CD14-positive monocyte (primary cell): ENCODE data around the gene IKZF4. TPM values are rescaled to one million over a fixed set of nuclear protein-coding genes. Genes with fewer than 3 reads are reported as not detected.
"Not testable (repeated sequence)": the region's sequence is repeated elsewhere in the genome, so short reads cannot be mapped to it uniquely, and the experiment has no call there.

Experiments
- DNase-seq, 3 donors: peaks; one replicate each; pipeline ENCODE4 v3.0.0-alpha.2; 2011 to 2022
- H2AFZ ChIP-seq: 2 replicates; pipeline ENCODE4 v1.6.0; 2012; ENCODE audit warnings: mild to moderate bottlenecking, low read depth, low read length, inconsistent platforms; ENCODE audit not compliant: insufficient read depth, poor library complexity, severe bottlenecking
- H3K27ac ChIP-seq, 2 donors: 1 replicate in 1 of 2; 2 replicates in 1 of 2; pipeline ENCODE4 v1.5.1; 2012 to 2013; ENCODE audit warnings: low read length in 2 of 2, control low read depth in 1 of 2, inconsistent platforms in 1 of 2, low read depth in 1 of 2, mild to moderate bottlenecking in 1 of 2
- H3K27me3 ChIP-seq, 2 donors: one replicate each; pipeline versions ENCODE4 v1.6.0 to v1.6.1; 2011 to 2013; ENCODE audit warnings: low read length in 2 of 2; ENCODE audit not compliant: control insufficient read depth in 2 of 2, insufficient read depth in 2 of 2
- H3K36me3 ChIP-seq, 2 donors: replicated peaks in 1 of 2; 1 replicate in 1 of 2; 2 replicates in 1 of 2; pipeline versions ENCODE4 v1.5.1 to v1.6.1; 2012 to 2013; ENCODE audit warnings: low read length in 2 of 2, control low read depth in 1 of 2, inconsistent platforms in 1 of 2, mild to moderate bottlenecking in 1 of 2; ENCODE audit not compliant: insufficient read depth in 2 of 2, control insufficient read depth in 1 of 2
- H3K4me1 ChIP-seq, 2 donors: 1 replicate in 1 of 2; 2 replicates in 1 of 2; pipeline versions ENCODE4 v1.5.1 to v1.6.1; 2012 to 2013; ENCODE audit warnings: low read length in 2 of 2, control low read depth in 1 of 2, inconsistent platforms in 1 of 2, mild to moderate bottlenecking in 1 of 2, moderate library complexity in 1 of 2; ENCODE audit not compliant: insufficient read depth in 2 of 2, control insufficient read depth in 1 of 2
- H3K4me2 ChIP-seq: replicated peaks from 2 replicates; pipeline ENCODE3; 2012; ENCODE audit warnings: low read length, moderate library complexity, mild to moderate bottlenecking; ENCODE audit not compliant: poor library complexity, severe bottlenecking; ENCODE audit errors: extremely low read depth
- H3K4me3 ChIP-seq, 3 experiments: fragments of 200-600 bp in 1 of 3; sonication (generic) in 1 of 3; replicated peaks in 1 of 3; 1 replicate in 2 of 3; 2 replicates in 1 of 3; pipeline ENCODE4 v1.5.1; 2011 to 2013; ENCODE audit warnings: low read length in 3 of 3, mild to moderate bottlenecking in 3 of 3, control low read depth in 2 of 3, low read depth in 2 of 3, inconsistent platforms in 1 of 3, moderate library complexity in 1 of 3
- H3K79me2 ChIP-seq: 2 replicates; pipeline ENCODE4 v1.6.0; 2012; ENCODE audit warnings: mild to moderate bottlenecking, control low read depth, inconsistent platforms, low read length, moderate library complexity; ENCODE audit not compliant: insufficient read depth
- H3K9ac ChIP-seq: 2 replicates; pipeline ENCODE4 v1.6.0; 2017; ENCODE audit warnings: low read length, mild to moderate bottlenecking; ENCODE audit not compliant: insufficient read depth, poor library complexity, severe bottlenecking
- H3K9me3 ChIP-seq, 2 donors: replicated peaks in 1 of 2; 1 replicate in 1 of 2; 2 replicates in 1 of 2; pipeline versions ENCODE4 v1.5.1 to v1.6.1; 2012 to 2013; ENCODE audit warnings: low read length in 2 of 2, control low read depth in 1 of 2; ENCODE audit not compliant: control insufficient read depth in 1 of 2, insufficient read depth in 1 of 2
- H4K20me1 ChIP-seq: 2 replicates; pipeline ENCODE4 v1.6.0; 2012; ENCODE audit warnings: mild to moderate bottlenecking, low read length, control low read depth, moderate library complexity; ENCODE audit not compliant: insufficient read depth
- H3K27ac Mint-ChIP-seq, 7 donors: one replicate each; pipeline ENCODE4 v1.8.0; 2020; ENCODE audit warnings: mild to moderate bottlenecking in 7 of 7, mixed read lengths in 7 of 7, moderate library complexity in 6 of 7, inconsistent platforms in 2 of 7
- H3K27me3 Mint-ChIP-seq, 3 donors: one replicate each; pipeline ENCODE4 v1.8.0; 2021 to 2022; ENCODE audit warnings: low read depth in 3 of 3, mild to moderate bottlenecking in 3 of 3, mixed read lengths in 3 of 3, moderate library complexity in 3 of 3, inconsistent platforms in 1 of 3
- H3K36me3 Mint-ChIP-seq, 2 donors: one replicate each; pipeline ENCODE4 v1.8.0; 2020; ENCODE audit warnings: mixed read lengths in 2 of 2, inconsistent platforms in 1 of 2, mild to moderate bottlenecking in 1 of 2
- H3K4me1 Mint-ChIP-seq: one replicate; pipeline ENCODE4 v1.8.0; 2020; ENCODE audit warnings: mild to moderate bottlenecking, mixed read lengths
- H3K4me3 Mint-ChIP-seq, 2 donors: one replicate each; pipeline ENCODE4 v1.8.0; 2020; ENCODE audit warnings: mild to moderate bottlenecking in 2 of 2, mixed read lengths in 2 of 2, moderate library complexity in 1 of 2
- H3K9me3 Mint-ChIP-seq, 7 donors: one replicate each; pipeline ENCODE4 v1.8.0; 2020 to 2022; ENCODE audit warnings: mixed read lengths in 7 of 7, mild to moderate bottlenecking in 6 of 7, moderate library complexity in 6 of 7, inconsistent platforms in 2 of 7
- WGBS: methylation state at CpG from one replicate; pipeline ENCODE4 v1.1.5; 2013; ENCODE audit warnings: missing lambda C conversion rate; ENCODE audit not compliant: insufficient coverage; 5-methylcytosine and 5-hydroxymethylcytosine counted together
- intact Hi-C, 2 donors: fragments of 100-400 bp; cut with micrococcal nuclease; formaldehyde crosslinking; loops; one replicate each; pipeline versions ENCODE4 v1.15.0 to v1.15.1; 2023
- polyA plus RNA-seq, 3 donors: library from polyadenylated mRNA; depleted of rRNA in 1 of 3; unstranded in 2 of 3; stranded (reverse) in 1 of 3; fragments of 300-500 nt in 2 of 3; fragments of >200 nt in 1 of 3; fragmentation: Illumina TruSeq in 2 of 3; gene quantifications; 1 replicate in 2 of 3; 2 replicates in 1 of 3; pipeline ENCODE4 v1.2.3, GENCODE V29; 2012 to 2021
- TF ChIP-seq, protein P1 (sequence below): fragments of 200-600 bp; IDR thresholded peaks from one replicate; pipeline ENCODE4 v1.8.0; 2022; ENCODE audit warnings: antibody characterized with exemption, mild to moderate bottlenecking

IKZF4 gene
- polyA plus RNA-seq, 3 donors = 0.09 to 4.9 (median 1.3) TPM

DNA sequence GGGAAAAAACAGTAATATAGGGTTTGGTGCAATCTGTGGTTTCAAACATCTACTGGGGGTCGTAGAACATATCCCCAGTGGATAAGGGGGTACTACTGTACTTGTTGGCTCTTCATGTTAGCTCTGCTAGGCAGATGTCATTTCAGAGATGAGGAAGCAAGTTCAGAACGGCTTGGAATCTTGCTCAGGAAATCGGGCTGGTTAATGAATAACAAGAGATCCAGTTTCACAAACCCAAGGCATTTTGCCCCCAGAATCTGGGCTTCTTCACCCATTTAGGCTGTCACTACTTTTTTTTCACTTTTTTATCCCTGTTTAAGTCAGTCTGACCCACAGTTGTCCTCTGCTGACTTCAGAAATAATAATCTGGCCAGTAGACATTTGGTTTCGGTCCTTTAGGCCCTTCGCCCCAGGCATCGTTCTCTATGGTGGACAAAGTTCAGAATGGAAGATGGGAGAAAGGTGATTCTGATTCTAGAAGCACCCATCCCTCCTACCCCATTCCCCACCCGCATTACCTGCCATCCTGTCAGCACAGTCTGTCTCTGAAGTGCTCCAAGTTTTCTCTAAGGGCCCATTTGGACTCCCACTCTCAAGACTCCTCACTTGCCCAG, 19.2 kb upstream of the IKZF4 start:
- H3K27ac ChIP-seq = no peak overlapping the region
- TF ChIP-seq, protein P1, sequence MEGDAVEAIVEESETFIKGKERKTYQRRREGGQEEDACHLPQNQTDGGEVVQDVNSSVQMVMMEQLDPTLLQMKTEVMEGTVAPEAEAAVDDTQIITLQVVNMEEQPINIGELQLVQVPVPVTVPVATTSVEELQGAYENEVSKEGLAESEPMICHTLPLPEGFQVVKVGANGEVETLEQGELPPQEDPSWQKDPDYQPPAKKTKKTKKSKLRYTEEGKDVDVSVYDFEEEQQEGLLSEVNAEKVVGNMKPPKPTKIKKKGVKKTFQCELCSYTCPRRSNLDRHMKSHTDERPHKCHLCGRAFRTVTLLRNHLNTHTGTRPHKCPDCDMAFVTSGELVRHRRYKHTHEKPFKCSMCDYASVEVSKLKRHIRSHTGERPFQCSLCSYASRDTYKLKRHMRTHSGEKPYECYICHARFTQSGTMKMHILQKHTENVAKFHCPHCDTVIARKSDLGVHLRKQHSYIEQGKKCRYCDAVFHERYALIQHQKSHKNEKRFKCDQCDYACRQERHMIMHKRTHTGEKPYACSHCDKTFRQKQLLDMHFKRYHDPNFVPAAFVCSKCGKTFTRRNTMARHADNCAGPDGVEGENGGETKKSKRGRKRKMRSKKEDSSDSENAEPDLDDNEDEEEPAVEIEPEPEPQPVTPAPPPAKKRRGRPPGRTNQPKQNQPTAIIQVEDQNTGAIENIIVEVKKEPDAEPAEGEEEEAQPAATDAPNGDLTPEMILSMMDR = no peak
- no peak overlapping the region for H3K4me2 ChIP-seq
- H3K36me3 Mint-ChIP-seq = peaks cover 31 to 52% of the 10 kb centered on the region in 2 donors
- H3K9me3 ChIP-seq = no peaks in the 10 kb centered on the region
- H3K4me1 ChIP-seq = peaks cover 10 to 12% of the 10 kb centered on the region in 2 donors
- DNase-seq = no peak
- H3K4me3 ChIP-seq = no peak overlapping the region
- H3K27me3 Mint-ChIP-seq = no peaks in the 10 kb centered on the region
- H3K79me2 ChIP-seq = peaks cover 6% of the 10 kb centered on the region
- H2AFZ ChIP-seq = no peak overlapping the region
- H3K27me3 ChIP-seq = no peaks in the 10 kb centered on the region
- peaks cover 17 to 26% of the 10 kb centered on the region in 2 donors for H3K36me3 ChIP-seq
- H3K4me1 Mint-ChIP-seq = peaks cover 34% of the 10 kb centered on the region
- no peaks in the 10 kb centered on the region for H4K20me1 ChIP-seq
- H3K4me3 Mint-ChIP-seq = no peak overlapping the region
- no peaks in the 10 kb centered on the region for H3K9me3 Mint-ChIP-seq
- H3K27ac Mint-ChIP-seq = peak overlapping the region in 1 of 7 donors; percentile 21
- 65% methylated on average over 3 of the region's 7 CpGs for WGBS
- intact Hi-C loops = no loop called here
- no peak overlapping the region for H3K9ac ChIP-seq

DNA sequence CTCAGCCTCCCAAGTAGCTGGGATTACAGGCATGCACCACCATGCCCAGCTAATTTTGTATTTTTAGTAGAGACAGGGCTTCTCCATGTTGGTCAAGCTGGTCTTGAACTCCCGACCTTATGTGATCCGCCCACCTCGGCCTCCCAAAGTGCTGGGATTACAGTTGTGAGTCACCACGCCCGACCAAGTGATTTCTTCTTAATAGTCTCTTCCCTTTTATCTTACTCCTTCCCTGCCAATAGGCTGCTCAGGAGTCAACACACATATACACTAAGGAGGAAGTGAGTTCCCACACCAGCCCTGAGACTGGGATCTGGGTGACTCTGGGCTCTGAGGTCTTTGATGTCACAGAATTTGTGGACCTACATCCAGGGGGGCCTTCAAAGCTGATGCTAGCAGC, 17.5 kb upstream of the IKZF4 start:
- H3K36me3 Mint-ChIP-seq = peaks cover 31 to 52% of the 10 kb centered on the region in 2 donors
- H3K9ac ChIP-seq, H2AFZ ChIP-seq, H3K27ac ChIP-seq, H3K4me2 ChIP-seq, H3K4me3 Mint-ChIP-seq, H3K4me3 ChIP-seq, H3K27me3 Mint-ChIP-seq, H3K79me2 ChIP-seq, H3K27me3 ChIP-seq, H3K9me3 ChIP-seq, H4K20me1 ChIP-seq, H3K9me3 Mint-ChIP-seq, intact Hi-C loops: not testable (repeated sequence)
- WGBS = 74% methylated on average over 3 of the region's 5 CpGs
- DNase-seq = peak; percentile 21 to 52 (median 26)
- peaks cover 17 to 26% of the 10 kb centered on the region in 2 donors for H3K36me3 ChIP-seq
- peak overlapping the region; percentile 15 to 82 (median 46) for H3K27ac Mint-ChIP-seq
- peaks cover 31% of the 10 kb centered on the region for H3K4me1 Mint-ChIP-seq
- peaks cover 5 to 12% of the 10 kb centered on the region in 2 donors for H3K4me1 ChIP-seq
